SIG-M5 treated with dmso at 0.1 percent for 504 hours (cell line): ENCODE results near the gene ADAMTS2.

Source experiments
- DNase-seq: peaks from one replicate; lab custom pipeline; 2025; ENCODE audit not compliant: unreplicated experiment; lab: John Stamatoyannopoulos, UW

ADAMTS2 gene

DNA sequence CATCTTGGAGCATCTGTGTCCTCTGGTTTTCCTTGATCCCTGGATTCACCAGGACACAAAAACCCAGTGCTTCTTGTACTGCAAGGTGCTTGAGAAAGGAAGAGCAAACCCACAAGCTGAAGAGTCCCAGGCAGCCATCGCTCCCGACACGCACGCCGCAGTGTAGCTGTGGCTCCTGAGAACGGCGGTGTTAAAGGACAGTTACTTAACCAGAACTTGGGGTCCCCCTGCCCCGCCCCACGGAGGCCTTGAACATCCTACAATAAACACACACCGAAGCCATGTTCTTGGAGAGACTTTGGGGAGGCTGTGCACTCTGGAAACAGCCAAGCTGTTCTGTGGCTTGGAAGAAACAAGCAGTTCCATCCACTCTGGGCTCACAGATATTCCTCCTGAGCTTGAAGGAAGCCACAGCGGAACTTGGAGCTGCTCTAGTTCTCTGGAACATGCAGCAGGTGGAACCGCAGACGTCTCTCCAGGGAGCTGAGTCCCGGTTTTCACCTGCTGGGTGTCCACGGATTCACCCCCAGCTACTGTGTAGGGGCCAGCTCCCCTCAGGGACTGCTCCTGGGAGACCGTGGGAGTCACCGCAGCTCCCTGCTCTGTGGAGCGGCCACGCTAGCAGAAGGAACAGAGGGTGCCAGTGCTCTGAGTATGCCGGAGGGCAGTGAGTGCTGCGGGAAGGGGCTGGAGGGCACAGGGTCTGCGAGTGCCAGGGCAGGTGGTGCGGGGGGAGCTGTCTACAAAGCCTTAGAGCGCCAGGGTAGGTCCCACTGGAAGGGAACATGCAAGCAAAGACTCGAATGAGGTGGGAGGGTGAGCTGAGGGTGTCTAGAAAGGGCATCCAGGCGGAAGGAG lies 107.3 kb downstream of the ADAMTS2 start:
- no peak for DNase-seq

- no peak for DNase-seq
Observed at GRCh38 chr5:179235416-179236400, 109.6 kb downstream of the ADAMTS2 start.

DNA sequence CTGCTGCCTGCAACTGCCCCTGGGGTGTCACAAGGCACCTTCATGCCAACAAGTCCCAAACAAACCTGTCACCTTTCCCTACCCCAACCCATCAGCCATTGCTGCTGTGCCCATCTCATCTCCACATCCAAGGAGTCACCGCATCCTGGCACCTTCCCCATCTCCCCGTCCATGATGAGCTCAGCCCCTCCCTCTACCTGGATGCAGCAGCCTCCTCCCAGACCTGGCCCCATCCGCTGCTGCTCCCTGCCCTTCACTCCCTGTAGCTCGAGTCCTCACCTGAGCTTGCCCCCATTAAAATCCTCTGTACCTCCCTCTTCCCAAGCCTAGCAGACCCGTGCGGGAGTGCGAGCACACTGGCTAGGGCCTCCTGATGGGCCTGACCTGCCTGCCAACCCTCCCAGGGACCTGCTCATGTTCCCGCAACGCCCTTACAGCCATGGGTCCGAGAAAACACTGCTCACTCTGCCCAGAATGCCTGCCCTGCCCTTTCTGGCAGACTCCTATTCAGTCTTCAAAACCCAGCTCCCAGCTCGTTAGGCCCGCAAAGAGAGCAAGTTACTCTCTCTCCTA lies 110.6 kb downstream of the ADAMTS2 start:
- no peak for DNase-seq

DNA sequence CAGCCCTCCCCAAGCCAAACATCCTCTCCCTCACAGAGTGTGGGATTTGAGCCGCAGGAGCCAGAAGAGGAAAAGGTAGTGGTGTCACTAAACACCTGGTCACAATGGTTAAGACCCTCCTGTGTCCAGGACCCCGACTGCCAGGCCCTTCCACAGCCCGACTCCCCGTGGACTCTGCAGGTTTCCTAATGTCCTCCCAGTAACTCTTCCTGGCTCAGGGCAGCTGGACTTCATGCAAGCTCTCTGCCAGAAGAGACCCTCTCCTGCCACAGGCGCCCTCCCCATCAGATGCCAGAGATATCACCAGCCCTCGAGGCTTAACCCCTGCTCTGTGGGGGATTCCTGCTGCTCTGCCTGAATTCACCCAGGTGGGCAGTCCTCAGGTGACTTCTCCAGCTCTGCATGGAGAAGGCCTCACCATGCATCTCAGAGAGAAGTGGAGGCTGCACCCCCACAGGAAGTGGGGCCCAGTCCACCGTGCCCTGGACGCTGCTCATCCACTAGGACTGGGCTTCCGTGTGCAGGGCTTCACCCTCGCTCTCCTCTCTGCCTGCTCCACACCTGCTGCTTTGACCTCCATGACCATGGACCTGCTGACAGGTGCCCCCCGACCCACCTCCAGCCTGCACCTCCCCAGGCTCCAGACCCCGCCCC lies 111.2 kb downstream of the ADAMTS2 start:
- DNase-seq: no peak

DNA sequence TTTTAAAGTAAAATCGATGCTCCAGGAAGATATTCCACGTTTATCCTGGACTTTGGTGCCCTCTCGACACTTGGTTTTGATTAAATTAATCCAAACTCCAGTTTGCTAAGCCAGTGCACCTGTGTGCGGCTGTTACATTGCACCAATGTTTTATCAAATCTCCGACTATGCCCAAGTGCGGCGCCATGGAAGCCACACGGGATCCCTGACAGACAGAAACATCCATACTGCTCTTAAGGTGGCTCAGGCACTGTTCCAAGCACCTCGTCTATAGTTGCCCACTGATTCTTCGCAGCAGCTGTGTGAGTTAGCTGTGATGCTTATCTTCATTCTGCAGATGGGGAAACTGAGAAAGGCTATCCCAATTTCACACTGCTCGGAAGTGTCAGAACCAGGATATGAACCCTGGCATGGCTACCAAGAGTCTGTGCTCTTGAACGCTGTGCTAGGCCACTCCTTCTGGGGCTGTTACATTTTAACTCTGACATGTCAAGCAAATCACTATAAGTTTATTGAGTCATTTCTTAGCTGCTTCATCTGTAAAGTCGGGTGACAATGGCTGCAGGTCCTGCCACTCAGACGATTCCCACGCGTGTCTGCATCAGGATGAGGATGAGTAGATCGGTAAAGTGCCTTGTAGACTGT lies 113.0 kb downstream of the ADAMTS2 start:
- no peak for DNase-seq

GRCh38 chr5:179231309-179231708 lies 114.0 kb downstream of the ADAMTS2 start:
- no peak for DNase-seq

DNA sequence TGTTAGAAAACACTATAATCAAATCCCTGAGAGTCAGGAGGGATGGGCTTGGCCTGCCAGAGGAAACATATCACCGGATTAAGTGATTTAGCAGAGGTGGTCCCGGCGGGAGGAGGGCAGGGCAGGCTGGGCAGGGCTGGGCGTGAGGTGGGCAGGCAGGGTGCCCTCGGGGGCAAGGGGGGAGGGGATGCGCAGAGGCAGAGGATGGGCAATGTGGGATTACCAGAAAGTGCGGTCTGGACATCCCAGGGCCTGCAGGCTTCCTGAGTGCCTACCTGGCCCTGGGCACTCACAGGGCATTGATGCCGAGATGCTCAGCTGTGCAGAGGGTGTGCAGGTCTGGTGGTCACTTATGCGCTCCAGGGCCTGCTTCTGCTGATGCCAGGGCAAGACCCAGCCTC lies 115.2 kb downstream of the ADAMTS2 start:
- DNase-seq: no peak

DNA sequence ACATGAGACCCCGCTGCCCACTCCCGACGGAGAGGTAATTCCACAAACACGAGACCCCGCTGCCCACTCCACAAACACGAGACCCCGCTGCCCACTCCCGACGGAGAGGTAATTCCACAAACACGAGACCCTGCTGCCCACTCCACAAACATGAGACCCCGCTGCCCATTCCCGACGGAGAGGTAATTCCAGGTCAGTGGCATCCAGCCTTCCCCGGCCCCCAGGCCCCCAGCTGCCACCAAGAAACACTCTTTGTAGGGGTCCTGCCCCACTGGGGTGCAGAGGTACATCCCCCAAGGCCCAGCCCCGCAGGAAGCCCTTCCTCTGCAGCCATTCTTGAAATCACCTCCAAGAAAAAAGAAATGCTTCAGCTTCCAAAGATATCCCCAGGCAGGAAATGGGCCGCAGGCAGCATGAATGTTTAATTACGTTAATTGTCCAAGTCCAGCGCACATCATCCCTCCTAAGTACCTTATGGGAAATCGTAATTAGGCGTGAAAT lies 115.9 kb downstream of the ADAMTS2 start:
- no peak for DNase-seq

- DNase-seq: no peak
Observed at GRCh38 chr5:179228341-179229121, 116.7 kb downstream of the ADAMTS2 start.

GRCh38 chr5:179227580-179228311 lies 117.5 kb downstream of the ADAMTS2 start:
- no peak for DNase-seq

DNA sequence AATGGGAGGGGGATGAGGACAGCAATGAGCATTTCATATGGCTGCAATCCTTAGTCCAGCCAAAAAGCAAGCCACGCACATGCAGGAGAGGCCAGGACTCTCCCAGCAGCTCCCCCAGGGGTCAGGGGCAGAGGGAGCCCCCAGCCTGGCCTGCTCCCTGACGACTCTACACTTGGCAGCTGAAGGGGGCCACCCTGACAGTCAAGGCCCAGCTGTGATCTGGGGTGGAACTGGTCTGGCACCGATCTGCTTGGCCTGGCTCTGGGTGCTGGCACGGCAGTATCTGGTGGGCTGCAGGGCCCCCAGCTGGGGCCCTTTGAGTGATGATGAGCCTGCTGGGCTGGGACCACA lies 118.1 kb downstream of the ADAMTS2 start:
- no peak for DNase-seq

DNA sequence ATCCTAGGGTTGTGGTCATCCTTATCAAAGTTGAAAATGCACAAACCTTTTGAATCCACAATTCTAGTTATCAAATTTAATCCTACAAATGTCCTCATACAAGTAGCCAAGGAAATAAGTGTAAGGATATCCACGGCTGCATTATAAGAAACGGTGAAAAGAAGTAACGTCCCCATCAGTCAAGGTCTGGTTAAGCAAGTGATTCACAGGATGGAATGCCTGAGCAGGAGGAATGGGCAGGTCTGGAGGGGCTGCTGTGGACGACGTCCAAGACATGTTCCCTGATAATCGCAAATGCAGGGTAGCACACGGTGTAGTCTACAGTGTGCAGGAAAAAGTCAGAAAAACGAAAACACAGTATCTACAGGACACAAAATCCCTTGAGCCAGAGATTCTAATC lies 118.6 kb downstream of the ADAMTS2 start:
- no peak for DNase-seq

DNA sequence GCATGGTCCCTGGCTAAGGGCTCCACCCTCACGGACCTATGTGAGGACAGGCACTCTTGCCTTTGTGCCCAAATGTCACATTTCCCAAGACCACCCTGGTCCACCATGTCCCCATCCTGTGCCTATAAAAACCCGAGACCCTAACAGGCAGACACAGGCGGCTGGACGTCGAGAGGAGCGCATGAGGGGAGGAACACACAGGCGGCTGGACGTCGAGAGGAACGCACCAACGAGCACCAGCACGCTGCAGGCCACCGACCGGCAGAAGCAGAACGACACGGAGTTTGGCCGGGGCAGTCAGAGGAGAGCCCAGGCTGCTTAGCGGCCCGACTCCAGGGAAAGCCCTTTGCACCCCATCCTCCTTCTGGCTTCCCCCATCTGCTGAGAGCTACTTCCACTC lies 119.9 kb downstream of the ADAMTS2 start:
- no peak for DNase-seq

- DNase-seq: no peak
Observed at GRCh38 chr5:179224741-179225140, 120.5 kb downstream of the ADAMTS2 start.

GRCh38 chr5:179223961-179224360 lies 121.3 kb downstream of the ADAMTS2 start:
- DNase-seq: no peak

GRCh38 chr5:179223528-179223927 lies 121.7 kb downstream of the ADAMTS2 start:
- DNase-seq: no peak

DNA sequence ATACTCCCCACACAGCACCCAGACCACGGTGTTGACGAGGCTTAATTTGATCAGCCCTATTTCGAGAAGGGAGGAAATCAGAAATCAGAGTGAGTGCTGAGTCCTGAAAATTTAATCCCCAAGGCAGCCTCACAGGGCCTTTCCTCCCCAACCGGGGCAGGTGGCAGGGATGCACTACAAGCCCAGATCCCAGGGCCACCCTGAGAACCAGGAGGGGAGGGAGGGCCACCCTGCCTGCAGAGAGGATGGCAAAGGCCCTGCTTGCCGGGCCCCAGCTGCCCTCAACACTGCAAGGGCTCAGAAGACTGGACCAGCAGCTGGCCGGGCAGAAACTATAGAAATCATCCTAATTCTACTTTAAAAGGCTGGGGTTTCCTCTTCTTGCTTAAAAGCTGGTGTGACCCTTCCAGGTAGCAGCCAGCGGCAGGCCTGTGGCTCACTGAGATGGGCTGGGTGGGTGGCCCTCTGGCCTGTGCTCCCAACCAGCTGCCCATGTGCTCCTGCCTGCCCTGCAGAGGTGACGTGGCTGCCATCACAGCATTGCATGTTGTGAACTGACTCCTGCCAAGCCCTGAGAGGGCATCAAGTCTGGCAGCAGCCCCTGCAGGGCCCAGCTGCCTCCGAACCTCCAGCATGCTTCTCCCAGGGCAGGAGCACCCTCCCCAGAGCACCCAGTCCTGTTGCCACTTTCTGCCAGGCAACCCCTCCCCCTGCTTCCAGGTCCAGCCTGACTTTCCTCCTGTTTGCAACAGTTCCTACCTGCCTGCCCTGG lies 122.8 kb downstream of the ADAMTS2 start:
- DNase-seq: no peak

- DNase-seq: no peak
Observed at GRCh38 chr5:179221877-179222220, 123.4 kb downstream of the ADAMTS2 start.
